Fibroblast of gingiva (primary cell): ENCODE measurements around the gene ABCG1.

ENCODE experiments used
- DNase-seq: peaks from one replicate; pipeline ENCODE4 v3.0.0-alpha.2; 2011; ENCODE audit warnings: low read depth

The ABCG1 gene

DNA sequence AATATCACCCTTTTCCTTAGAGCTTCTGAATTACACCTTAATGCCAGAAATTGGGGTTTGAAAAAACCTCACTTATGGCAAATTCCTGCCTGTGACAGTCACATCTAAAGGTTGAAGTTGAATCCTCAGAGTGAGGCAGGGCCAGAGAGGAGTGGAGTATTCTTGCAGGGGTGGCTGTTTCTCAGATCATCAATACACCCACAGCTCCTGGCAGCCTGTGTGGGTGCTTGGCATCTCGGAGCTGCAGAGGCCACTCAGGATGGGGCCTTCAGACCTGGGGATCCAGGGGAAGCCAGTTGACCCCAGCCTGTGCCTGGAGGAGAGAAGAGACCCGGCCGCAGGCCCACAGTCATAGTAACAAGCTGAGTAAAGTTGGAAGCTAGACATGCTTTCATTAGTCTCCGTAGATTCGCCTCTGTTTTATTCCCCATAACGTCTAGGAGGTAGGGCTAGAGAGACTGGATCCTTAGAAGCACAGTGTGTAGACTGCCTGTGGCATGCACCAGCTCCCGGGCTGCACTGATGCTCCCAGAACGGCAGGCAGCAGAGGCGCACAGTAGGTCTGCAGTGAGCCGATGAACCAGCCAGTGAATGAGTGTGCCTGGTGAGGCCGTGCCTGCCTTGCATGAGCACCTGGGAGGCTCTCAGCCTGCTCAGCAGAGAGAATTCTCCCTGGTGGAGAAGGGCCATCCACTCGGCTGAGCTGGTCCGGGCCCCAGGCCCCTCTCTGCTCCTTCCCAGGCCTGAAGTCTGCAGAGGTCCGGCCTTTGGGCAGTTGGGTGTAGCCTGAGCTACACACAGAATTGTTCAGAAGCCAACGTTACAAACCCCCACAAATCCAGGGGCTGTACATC is 53.4 kb downstream of the ABCG1 start:
- DNase-seq = no peak

DNA sequence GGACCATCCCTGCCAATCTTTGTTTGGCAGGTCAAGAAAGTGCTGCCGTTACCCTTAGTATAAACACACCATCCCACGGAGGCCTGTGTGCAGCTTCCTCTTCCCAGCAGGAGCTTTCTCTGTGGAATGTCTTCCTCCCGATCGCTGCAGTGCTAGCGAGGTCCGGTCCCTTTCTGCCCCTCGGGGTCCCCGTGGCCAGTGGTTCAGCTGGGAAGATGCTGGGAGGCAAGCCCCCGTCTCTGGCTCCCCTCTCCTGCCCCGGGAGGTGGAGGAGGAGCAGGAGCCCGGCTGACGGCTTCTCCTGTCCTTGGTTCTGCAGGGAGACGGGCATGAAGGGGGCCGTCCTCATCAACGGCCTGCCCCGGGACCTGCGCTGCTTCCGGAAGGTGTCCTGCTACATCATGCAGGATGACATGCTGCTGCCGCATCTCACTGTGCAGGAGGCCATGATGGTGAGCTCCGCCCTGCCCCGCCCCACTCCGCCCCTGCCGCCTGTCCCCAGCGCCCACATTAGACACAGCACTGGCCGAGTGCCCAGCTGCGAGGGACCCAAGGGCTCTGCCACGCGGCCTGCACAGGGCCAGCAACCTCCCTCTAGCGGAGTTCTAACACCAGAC is 54.2 kb downstream of the ABCG1 start:
- no peak for DNase-seq

DNA sequence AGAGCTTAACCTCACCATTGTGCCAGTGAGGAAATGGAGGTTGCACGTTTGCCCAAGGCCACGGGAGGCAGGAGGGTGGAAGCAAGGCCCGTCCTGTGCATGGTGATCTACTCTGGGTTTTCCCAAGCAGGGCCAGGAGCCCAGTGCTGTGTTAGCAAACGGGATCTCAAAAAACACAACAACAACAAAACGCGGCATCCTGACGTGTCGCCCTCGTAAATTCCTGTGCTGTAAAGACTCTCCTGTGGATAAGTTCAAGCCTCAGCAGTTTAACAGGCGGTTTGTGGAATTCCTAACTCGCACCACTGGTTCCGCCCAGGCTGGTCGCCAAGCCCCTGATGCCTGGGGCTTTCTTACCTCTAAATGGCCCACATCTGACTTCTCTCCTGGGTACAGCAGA is 57.1 kb downstream of the ABCG1 start:
- DNase-seq = no peak

DNA sequence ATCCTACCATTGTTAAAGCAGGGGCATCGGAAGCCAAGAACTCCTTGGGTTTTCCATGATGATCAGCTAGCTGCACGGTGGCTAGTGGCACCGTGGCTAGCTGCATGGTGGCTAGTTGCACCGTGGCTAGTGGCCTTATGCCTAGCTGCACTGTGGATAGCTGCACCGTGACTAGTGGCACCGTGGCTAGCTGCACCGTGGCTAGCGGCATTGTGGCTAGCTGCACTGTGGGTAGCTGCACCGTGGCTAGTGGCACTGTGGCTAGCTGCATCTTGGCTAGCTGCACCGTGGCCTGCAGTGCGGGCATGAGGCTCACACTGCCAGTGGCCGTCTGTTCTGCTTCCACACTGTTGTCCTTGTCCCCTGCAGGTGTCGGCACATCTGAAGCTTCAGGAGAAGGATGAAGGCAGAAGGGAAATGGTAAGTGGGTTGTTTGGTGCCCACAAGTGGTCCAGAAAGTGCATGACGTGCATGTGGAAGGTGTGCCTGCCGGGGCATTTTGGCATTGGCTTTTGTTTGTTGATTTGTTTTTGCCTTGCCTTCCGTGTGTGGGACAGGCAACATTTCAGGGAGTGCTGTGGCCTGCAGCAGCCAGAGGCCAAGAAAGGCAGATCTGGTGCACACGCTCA is 57.7 kb downstream of the ABCG1 start:
- no peak for DNase-seq

DNA sequence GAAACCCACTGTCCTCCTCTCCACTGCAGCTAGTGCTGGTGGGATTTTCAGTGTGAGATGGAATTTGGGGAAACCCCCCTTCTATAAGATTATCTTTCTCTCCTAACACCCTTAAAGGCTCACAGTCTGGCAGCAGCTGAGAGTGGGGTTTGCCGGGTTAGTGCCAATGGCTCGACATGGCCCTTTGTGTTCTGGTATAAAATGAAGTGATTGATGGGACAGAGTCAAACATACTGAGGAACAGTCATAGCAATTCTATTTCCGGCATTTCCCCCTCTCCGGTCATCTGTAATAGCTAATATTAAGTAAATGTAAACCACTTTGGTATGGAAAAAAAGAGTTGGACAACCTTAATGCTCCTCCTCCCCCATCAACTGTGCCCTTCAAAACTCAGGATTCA is 58.7 kb downstream of the ABCG1 start:
- DNase-seq = no peak

DNA sequence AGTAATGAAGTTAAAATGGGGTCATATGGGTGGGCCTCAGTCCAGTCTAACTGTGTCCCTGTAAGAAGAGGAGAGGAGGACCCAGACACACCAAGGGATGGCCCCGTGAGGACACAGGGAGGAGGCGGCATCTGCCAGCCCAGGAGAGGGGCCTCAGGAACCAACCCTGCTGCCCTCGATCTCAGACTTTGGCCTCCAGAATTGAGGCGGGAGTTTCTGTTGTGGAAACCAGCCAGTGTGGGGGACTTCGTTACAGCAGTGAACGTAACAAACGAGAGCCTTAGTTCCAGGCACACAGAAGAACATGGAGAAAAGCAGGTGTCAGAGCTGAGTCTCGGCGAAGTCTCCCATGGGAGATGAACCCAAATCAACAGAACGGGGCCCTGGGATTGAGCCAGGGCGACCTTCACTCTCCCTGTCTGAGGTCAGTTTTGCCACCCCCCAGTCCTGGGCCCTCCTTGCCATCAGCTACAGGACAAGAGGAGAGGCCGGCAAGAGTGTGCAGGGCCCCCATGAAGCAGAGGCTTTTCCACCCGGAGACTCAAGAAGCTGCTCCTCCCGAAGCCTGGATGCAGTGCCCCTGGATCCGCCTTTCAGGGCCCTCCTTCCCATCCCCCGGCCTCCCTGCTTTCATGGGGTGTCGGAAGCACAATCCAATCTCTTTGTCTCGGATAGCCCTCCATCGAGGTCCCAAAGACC is 59.7 kb downstream of the ABCG1 start:
- no peak for DNase-seq

DNA sequence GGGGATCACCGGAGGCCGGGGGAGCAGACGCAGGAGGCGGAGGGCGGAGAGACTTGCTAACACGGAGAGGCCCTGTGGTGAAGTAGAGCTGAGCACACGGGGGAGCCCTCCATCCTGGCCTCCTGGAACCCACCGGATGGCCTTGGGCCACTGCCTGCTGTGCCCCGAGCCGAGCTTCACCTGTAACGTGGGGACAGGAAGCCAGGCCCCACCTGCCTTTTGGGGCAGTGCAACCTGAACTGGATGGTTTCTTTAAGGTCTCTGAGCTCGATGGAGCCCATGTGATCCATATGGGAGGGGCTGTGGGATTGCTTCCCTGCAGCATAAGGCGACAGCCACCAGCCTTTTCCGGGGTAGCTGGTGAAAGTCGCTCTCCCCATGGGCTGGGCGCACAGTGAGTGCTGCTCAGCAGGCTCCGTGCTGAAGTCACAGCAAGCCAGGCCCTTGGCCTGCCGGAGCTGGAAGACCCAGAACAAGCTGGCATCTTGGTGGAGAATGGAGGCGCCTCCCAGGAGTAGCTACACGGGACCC is 60.5 kb downstream of the ABCG1 start:
- DNase-seq = no peak

DNA sequence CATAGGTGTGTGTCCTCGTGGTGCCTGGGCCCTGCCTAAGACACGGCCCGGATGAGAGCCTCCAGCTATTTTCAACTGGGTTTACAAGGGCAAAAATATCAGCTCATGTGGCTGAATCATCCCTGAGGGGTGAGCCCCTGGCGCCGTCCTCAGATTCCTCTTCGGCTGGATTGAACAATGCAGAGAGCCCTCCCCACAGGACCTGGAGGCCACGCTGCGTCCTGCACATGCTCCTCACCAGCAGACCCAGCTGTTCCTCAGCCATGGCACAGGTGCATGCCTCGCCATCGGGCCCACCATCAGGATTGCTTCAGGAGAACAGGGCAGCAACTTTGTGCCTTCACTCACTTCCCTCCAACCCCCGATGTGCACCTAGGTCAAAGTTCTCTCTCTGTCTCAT is 60.9 kb downstream of the ABCG1 start:
- no peak for DNase-seq

DNA sequence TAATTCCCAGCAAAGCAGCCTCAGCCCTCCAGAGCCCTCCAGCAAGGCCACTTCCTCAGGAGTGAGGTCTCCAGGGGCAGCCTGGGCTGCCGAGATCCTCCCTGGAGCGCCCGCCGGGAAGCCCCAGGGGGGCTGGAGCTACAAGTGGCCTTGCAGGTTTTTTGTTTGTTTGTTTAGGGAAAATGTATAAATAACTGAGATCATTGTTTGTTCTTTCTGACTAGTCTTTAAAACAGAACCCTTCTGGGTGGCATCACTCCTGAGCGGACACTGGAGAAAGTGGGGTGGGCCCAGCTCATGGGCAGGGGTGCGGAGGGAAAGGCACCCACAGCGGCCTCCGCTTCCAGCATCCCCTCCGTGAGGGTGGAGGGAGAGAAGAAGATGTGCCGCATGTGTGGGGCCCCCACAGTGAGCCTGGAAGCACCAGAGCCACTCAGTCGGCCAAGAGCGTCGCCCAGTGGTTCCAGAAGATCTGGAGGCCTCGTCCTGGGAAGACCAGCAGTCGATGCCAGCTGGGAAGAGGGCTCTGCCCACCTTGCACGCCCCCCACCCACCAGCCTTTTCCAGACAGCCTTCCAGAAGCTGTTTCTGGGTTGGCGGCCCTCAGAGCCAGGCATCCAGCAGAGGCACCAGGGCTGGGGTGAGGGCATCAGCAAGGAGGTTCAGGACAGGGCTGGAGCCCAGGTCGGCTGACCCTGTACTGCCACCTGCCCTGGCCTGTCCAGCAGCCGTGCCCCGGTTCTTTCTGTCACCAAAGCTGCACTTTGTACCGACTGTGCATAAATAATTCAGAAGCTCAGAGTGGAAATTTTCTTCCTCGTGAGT is 61.6 kb downstream of the ABCG1 start:
- no peak for DNase-seq

DNA sequence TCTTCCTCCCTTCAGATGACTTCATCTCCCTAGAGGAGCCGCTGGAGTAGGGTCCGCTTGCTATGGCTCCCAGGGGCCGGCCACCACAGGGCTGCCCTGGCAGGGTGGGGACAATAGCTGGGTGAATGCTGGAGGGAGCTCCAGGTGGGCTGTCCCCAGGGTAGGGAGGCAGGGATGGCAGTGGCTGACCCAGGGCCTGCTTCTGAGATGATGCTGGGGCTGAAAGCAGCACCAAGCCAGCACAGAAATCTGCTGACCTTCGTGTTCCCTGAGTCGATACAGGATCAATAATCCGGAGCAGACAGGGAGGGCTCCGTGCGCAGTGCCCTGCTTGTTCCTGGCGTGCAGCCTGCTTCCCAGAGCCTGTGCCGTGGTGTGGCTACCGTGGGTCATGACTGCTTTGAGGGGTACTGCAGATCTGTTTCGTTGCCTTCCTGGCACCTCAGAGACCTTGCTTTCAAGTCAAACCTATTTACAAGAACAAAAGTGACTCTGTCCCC is 62.3 kb downstream of the ABCG1 start:
- DNase-seq = no peak

DNA sequence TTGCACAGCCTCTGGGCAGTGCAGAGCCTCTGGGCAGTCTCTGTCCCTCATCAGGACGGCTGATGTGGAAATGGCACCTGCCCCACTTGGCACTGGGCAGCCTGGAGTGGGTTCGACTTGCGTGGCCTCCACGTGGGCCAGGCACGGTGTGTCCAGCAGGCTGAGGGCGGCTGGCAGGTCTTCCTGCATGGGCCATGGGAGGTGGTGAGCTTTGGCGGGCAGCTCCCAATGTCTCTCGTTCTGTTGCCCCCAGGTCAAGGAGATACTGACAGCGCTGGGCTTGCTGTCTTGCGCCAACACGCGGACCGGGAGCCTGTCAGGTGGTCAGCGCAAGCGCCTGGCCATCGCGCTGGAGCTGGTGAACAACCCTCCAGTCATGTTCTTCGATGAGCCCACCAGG is 63.1 kb downstream of the ABCG1 start:
- no peak for DNase-seq

DNA sequence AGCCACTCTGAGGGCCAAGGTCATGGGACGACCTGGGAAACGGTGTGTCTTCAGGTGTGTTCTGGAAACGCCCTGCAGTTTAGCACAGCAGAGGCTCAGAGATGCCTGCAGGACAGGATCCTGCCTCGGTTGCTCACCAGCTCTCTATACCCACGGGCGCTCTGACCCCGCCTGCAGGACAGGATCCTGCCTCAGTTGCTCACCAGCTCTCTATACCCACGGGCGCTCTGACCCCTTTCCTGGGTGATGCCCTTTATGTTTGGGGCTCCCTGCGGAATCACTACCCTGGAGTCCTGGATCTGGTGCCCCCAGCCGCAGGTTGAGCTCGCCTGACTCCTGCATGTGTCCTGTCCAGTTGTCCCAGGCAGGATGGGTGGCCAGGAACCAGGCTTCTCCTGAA is 63.8 kb downstream of the ABCG1 start:
- no peak for DNase-seq

DNA sequence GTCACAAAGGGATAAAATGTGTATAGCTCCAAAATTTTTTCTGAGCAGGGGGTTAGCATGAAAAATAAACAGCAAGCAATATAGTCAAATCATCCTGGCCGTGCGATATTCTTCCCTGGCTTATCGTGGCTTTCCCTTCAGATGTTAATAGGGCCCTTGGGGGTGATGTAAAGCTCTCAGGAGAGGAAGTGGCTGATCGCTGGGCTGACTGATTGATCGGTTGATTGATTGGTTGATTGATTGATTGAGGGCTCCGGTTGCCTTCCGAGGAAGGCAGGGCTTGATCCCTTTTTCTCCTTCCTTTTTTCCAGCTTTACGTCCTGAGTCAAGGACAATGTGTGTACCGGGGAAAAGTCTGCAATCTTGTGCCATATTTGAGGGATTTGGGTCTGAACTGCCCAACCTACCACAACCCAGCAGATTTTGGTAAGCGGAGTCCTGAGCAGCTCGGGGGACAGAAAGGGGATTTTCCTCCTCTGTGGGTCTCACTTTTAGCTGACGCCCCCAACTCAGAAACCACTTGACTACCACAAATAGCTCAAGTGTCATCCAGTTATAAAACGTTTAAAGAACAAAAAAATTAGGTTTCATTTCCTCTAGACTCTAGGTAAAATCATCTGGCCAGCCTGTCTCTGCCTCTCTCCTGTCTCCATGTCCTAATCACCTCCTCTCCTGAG is 66.8 kb downstream of the ABCG1 start:
- DNase-seq = no peak

DNA sequence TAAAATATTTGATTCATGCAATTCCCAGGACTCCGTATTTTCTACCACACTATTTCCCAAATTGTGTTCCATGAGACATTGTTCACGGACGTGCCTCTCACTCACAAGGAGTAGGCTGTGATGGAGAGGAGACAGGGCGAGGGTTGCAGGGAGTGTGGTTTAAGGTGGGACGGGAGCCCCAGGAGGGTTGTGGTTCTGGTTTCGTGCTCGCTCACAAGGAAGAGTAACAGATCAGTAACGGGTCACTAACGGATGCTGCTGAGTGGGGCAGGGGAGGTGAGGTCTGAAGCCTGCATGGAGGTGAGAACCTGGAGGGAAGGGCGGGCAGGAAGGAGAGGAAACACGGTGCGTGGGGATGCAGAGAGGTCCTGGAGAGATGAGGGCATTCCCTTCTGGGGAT is 67.5 kb downstream of the ABCG1 start:
- no peak for DNase-seq

DNA sequence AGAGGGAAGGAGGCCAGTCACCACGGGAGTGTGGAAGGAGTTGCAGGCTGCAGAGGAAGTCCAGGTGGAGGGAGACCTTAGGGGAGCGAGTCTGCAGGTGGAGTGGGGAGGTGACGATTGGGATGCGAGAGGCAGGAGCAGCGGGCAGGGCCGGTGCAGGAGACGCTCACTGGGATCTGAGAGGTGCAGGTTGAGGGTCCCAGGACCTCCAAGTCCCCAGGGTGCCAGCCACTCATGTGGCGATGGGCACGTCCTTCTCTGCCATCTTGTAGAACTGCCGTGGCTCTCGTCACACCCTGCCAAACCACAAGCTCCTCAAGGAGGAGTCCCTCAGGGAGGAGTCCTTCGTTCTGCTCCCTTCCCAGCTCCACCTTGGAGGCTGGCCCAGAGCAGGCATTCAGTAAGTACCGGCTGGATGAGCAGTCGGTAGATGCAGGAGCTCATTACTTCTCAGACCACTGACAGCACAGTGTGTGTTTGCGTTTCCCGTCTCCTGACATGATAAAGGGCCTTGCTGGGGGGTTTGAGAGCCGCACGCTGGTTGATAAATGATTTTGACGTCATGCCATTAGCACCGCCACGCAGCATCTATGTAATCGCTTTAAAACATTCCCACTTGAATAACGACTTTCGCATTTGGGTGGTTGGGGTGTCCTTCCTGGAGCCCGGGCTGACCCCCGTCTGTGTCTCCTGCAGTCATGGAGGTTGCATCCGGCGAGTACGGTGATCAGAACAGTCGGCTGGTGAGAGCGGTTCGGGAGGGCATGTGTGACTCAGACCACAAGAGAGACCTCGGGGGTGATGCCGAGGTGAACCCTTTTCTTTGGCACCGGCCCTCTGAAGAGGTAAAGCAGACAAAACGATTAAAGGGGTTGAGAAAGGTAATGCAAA is 68.5 kb downstream of the ABCG1 start:
- DNase-seq = no peak

DNA sequence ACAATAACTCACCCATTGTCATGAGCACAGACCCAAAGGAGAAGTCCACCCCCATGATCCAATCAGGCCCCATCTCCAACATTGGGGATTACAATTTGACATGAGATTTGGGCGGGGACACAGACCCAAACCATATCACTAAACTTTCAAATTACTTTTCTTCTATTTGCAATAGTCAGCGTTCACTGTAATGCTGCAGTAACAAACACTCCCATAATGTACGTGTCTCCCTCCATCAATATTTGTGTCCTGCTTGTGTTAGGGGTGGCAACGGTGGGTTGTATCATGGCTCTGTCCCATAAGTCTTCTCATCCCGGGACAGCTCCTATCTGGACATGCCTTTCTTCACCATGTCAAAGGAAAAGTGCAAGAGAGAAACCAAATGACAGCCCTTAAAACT is 70.0 kb downstream of the ABCG1 start:
- no peak for DNase-seq

DNA sequence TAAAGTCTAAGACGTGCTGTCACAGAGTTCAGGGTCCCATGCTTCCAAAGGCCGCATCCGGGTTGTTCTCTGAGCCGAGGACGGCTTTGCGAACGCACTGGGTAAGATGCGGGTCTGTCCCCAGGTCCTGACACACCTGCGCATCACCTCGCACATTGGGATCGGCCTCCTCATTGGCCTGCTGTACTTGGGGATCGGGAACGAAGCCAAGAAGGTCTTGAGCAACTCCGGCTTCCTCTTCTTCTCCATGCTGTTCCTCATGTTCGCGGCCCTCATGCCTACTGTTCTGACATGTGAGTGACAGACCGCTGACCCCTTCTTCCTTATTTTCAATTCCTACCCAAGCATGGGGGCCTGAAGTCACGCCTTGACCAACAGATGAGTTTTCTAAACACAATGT is 71.0 kb downstream of the ABCG1 start:
- DNase-seq = no peak

DNA sequence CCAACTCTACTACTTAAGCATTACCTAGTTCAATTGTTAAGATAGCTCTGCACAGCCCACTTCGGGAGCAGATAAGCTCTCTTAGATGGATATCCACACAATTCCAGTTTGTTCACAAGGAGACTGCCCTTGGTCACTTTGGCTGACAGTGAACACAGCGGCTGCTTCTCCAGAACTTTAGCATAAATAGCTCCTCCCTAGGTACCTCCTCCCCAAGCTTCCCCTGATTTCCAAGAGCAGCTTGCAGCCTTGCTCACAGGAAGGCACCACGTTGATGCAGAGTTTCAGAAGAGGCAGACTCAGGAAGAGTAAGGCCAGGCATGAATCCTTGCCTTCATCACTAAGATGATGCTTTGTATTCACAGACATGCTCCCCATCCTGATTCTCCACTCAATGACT is 71.6 kb downstream of the ABCG1 start:
- no peak for DNase-seq

DNA sequence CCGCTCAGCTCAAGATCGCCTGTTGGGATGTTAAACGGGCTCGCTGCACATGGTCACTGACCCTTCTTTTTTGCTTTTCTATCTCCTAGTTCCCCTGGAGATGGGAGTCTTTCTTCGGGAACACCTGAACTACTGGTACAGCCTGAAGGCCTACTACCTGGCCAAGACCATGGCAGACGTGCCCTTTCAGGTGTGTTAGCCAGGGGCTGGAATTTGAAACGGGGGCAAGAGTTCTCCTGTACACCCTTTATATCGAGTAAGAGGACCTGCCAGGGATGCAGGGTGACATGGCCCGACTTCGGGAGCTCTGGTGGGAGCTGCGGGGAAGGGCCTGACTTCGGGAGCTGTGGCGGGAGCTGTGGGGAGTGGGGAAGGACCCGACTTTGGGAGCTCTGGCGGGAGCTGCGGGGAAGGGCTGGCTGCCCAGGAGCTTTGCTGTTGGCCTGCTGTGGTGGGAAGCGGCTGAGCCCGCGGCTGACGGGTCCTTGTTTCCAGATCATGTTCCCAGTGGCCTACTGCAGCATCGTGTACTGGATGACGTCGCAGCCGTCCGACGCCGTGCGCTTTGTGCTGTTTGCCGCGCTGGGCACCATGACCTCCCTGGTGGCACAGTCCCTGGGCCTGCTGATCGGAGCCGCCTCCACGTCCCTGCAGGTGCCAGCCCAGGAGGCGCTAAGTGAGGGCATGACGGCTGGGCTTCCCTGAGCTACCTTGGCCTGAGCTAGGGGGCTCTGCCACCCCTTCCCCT is 72.2 kb downstream of the ABCG1 start:
- no peak for DNase-seq
